ENCODE data around the gene ABCD4. TPM values are rescaled to one million over a fixed set of nuclear protein-coding genes. Genes with fewer than 3 reads are reported as not detected.

ABCD4 gene
- total RNA-seq, 1 experiment from 2014 or later: 45.3 TPM

- BruUV-seq (replicated peaks): no TSS peak
- ATAC-seq (no peak), DNase-seq (ENCODE audit: low read depth, low spot score) (no peak)
- intact Hi-C loops (cut with micrococcal nuclease): no loop called here
- Histone ChIP-seq H3K9me2 (ENCODE audit: insufficient read depth) (no peaks in the 10 kb centered on the region), H3K27me3 (ENCODE audit: insufficient read depth, low read length) (no peaks in the 10 kb centered on the region), H3K4me1 (ENCODE audit: control insufficient read depth in 1 of 2, insufficient read depth in 2 of 2, low read length in 2 of 2) (no peaks in the 10 kb centered on the region), H3K4me3 (replicated peaks in 1 of 2; ENCODE audit: low read depth in 1 of 2, low read length in 2 of 2) (no peak overlapping the region), H3K36me3 (ENCODE audit: control insufficient read depth in 1 of 2, insufficient read depth in 2 of 2, low read length in 2 of 2) (no peaks in the 10 kb centered on the region), H3K9me3 (ENCODE audit: control insufficient read depth in 1 of 2, insufficient read depth in 1 of 2, low read depth in 1 of 2, low read length in 2 of 2) (no peaks in the 10 kb centered on the region), H4K20me1 (ENCODE audit: insufficient read depth) (no peaks in the 10 kb centered on the region), H2AFZ (ENCODE audit: low read depth, low read length, poor library complexity, severe bottlenecking) (no peak overlapping the region), H3K4me2 (ENCODE audit: low read length) (no peak overlapping the region), H3K27ac (ENCODE audit: low read depth, low read length) (no peak overlapping the region), H3K79me2 (ENCODE audit: insufficient read depth, low read length) (no peaks in the 10 kb centered on the region), H3K9ac (ENCODE audit: low read length) (no peak overlapping the region)
- CTCF ChIA-PET: no interaction called here
- RAD21 ChIA-PET (ENCODE audit: low non-redundant PET in 1 of 2, low total read pairs in 2 of 2, uncharacterized antibody in 2 of 2, unreplicated experiment in 2 of 2): no interaction called here
- TF ChIP-seq POLR2A (IDR thresholded peaks at IDR 0.05; ENCODE audit: borderline replicate concordance, extremely low read depth, insufficient read depth, insufficient read length) (no peak), ZNF274 (IDR thresholded peaks at IDR 0.05; ENCODE audit: low read depth, low read length) (no peak), EZH2 (IDR thresholded peaks at IDR 0.05) (no peak), YY1 (IDR thresholded peaks at IDR 0.05; ENCODE audit: extremely low read depth, insufficient replicate concordance, low read depth, low read length) (no peak), ZBTB33 (IDR thresholded peaks at IDR 0.05; ENCODE audit: extremely low read depth, insufficient replicate concordance, low read length) (no peak), SIN3A (IDR thresholded peaks at IDR 0.05; ENCODE audit: low read depth) (no peak)
- POLR2A ChIA-PET: no interaction called here
Measured at GRCh38 chr14:74350211-74350927, 47.6 kb upstream of the ABCD4 start.

- no peak overlapping the region for H3K4me3 ChIP-seq (replicated peaks in 1 of 2; ENCODE audit: low read depth in 1 of 2, low read length in 2 of 2)
- POLR2A ChIA-PET: no interaction called here
Measured at GRCh38 chr14:74349757-74350156, 47.0 kb upstream of the ABCD4 start.

More at GRCh38 chr14:74349757-74350156, 47.0 kb upstream of the ABCD4 start:
- Histone ChIP-seq H3K36me3 (ENCODE audit: control insufficient read depth in 1 of 2, insufficient read depth in 2 of 2, low read length in 2 of 2) (no peaks in the 10 kb centered on the region), H4K20me1 (ENCODE audit: insufficient read depth) (no peaks in the 10 kb centered on the region), H3K4me2 (ENCODE audit: low read length) (no peak overlapping the region), H3K4me1 (ENCODE audit: control insufficient read depth in 1 of 2, insufficient read depth in 2 of 2, low read length in 2 of 2) (no peaks in the 10 kb centered on the region), H3K9me2 (ENCODE audit: insufficient read depth) (no peaks in the 10 kb centered on the region), H3K79me2 (ENCODE audit: insufficient read depth, low read length) (no peaks in the 10 kb centered on the region), H3K27me3 (ENCODE audit: insufficient read depth, low read length) (no peaks in the 10 kb centered on the region), H2AFZ (ENCODE audit: low read depth, low read length, poor library complexity, severe bottlenecking) (no peak overlapping the region), H3K27ac (ENCODE audit: low read depth, low read length) (no peak overlapping the region), H3K9me3 (ENCODE audit: control insufficient read depth in 1 of 2, insufficient read depth in 1 of 2, low read depth in 1 of 2, low read length in 2 of 2) (no peaks in the 10 kb centered on the region), H3K9ac (ENCODE audit: low read length) (no peak overlapping the region)
- DNase-seq (ENCODE audit: low read depth, low spot score) (no peak), ATAC-seq (no peak)
- CTCF ChIA-PET: no interaction called here
- intact Hi-C loops (cut with micrococcal nuclease): no loop called here
- RAD21 ChIA-PET (ENCODE audit: low non-redundant PET in 1 of 2, low total read pairs in 2 of 2, uncharacterized antibody in 2 of 2, unreplicated experiment in 2 of 2): no interaction called here
- no peak for TF ChIP-seq SIN3A (IDR thresholded peaks at IDR 0.05; ENCODE audit: low read depth)
- no peak for TF ChIP-seq EGR1 (IDR thresholded peaks at IDR 0.05; ENCODE audit: low read depth)
- no peak for TF ChIP-seq CTCF (IDR thresholded peaks at IDR 0.05 in 2 of 3, conservative IDR thresholded peaks at IDR 0.05 in 1 of 3; ENCODE audit: borderline replicate concordance in 1 of 3, insufficient read depth in 1 of 3, low read depth in 2 of 3, low read length in 2 of 3)
- TF ChIP-seq MAX (IDR thresholded peaks at IDR 0.05): no peak
- no peak for TF ChIP-seq FOSL1 (IDR thresholded peaks at IDR 0.05; ENCODE audit: low read depth)
- TF ChIP-seq RAD21 (IDR thresholded peaks at IDR 0.05; ENCODE audit: low read depth): no peak
- TF ChIP-seq TCF7L2 (IDR thresholded peaks at IDR 0.05; ENCODE audit: borderline replicate concordance, extremely low read depth, insufficient read depth, insufficient read length): no peak
- BruUV-seq (replicated peaks): no TSS peak
